ENCODE data around the gene TBX4. TPM values are rescaled to one million over a fixed set of nuclear protein-coding genes. Genes with fewer than 3 reads are reported as not detected.
"Not testable (repeated sequence)": the region's sequence is repeated elsewhere in the genome, so short reads cannot be mapped to it uniquely, and the experiment has no call there.

The TBX4 gene
- total RNA-seq, 1 donor from 2014 or later: 0.35 TPM

DNA sequence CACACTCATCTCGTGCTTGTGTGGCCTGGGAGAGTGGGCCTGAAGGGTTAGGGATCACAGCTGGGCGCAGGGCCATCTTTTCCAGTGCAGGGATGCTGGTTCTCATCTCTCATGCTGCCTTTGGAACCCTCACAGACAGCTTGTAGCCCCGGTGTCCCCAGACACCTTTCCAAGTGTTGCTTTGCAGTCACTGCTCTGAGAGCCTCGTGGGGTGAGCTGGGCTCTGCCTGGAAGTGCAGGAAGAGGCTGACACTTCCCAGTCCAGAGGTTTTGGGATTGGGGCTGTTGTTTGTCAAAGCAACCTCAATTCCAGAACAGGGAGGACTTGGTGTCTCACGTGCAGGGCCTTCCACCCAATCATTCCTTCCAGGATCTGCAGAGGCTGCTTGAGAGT lies 28.2 kb downstream of the TBX4 start:
- DNase-seq (ENCODE audit: low read depth): no peak

DNA sequence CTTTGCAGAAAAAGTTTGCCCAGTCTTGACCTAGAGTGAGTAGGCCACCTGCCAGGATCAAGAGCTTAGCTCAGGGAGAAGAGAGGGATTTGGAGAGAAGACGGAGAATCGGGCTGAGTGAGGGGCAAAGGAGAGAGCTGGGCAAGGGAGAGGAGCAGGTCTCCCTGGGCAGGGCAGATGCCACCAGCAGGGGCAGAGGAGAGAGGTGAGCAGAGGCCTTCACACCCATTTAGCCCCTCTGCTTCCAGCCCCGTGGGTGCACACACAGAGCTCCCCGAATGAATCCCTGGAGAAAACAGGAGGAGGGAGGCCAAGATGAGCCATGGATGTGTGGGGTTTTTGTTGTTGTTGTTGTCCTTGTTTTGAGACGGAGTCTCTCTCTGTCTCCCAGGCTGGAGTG lies 29.2 kb downstream of the TBX4 start:
- no peak for DNase-seq (ENCODE audit: low read depth)

DNA sequence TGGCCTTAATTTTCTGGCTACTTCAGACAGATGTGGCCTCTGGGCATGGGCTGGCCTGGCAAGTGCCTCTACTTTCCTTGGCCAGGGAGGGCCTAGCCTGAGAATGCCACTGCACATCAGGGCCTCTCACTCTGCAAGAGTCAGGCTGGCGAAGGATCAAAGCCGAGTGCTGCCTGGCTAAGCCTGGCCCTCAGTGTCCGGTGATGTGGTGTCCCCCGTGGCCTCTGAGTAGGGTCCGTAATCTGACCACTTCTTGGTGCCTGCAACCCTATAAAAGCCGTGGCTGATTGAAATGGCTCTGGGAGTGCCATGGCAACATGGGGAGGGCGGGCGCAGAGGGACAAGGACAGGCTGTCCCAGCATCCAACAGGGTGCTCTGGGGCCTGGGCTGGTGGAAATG lies 30.2 kb downstream of the TBX4 start:
- no peak for DNase-seq (ENCODE audit: low read depth)

DNA sequence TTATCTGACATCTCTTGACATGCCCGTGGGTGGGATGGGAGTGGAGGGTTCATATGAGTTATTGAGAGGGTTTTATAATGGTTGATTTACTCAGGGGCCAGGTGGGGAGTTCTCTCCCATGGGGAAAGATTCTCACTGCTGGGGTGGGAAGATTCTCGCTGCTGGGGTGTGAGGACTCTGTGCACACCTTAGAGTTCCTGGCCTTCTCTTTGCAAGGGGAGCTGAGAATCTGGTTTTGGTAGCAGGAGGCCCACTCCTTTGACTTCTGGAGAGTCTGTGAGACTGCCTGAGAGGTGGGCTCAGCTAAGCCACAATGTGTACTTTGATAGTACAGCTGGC lies 31.5 kb downstream of the TBX4 start:
- no peak for DNase-seq (ENCODE audit: low read depth)

DNA sequence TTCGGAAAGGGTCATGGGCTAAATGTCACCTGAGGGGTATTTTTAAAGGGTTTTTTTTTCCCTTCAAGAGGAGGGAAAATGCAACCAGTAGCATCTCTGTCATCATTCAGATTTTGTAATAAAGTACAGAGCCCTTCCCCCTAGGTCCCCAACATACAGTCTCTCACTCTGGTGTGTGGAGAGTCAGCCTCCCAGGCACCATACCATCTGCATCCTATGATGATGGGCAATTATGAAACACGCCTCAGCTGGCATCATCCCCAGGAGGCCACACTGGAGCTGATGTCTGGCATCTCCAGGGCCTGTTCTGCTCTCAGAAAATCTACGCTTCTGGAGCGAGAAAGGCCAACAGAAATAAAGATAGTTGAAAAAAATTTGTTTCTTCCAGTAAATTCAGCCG lies 32.0 kb downstream of the TBX4 start:
- DNase-seq (ENCODE audit: low read depth): no peak

DNA sequence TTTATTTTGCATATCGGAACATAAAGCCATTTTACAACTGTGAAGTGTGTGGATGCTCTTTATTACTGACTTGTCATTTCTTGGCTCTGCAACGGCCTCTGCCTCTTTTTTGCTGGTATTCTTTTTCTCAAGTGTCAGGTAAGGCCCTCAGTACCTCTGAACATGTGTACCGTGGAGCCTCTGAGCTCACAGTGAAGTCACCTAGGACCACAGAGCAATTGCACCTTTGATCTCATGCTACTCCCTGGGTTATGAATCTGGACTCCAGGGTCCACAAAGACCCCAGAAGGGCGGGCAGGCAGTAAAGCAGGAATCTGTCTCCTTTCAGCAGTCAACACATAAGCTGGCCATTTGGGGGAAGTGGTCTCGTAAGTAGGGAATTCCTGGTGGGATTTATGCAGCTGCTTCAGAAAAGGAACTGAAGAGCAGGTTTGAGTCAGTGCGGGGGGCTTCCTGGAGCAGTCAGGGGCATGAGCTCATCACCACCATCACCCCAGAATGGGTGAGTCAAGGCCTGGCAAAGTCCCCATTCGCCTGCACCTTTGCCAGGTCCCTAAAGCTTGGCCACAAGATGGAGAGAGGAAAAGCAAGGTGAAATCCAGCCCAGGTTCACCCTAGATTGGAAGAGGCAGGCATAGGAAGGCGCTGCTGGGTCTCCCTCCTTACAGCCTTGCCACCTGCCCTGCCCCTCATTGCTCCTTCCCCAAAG lies 33.0 kb downstream of the TBX4 start:
- DNase-seq (ENCODE audit: low read depth): no peak

DNA sequence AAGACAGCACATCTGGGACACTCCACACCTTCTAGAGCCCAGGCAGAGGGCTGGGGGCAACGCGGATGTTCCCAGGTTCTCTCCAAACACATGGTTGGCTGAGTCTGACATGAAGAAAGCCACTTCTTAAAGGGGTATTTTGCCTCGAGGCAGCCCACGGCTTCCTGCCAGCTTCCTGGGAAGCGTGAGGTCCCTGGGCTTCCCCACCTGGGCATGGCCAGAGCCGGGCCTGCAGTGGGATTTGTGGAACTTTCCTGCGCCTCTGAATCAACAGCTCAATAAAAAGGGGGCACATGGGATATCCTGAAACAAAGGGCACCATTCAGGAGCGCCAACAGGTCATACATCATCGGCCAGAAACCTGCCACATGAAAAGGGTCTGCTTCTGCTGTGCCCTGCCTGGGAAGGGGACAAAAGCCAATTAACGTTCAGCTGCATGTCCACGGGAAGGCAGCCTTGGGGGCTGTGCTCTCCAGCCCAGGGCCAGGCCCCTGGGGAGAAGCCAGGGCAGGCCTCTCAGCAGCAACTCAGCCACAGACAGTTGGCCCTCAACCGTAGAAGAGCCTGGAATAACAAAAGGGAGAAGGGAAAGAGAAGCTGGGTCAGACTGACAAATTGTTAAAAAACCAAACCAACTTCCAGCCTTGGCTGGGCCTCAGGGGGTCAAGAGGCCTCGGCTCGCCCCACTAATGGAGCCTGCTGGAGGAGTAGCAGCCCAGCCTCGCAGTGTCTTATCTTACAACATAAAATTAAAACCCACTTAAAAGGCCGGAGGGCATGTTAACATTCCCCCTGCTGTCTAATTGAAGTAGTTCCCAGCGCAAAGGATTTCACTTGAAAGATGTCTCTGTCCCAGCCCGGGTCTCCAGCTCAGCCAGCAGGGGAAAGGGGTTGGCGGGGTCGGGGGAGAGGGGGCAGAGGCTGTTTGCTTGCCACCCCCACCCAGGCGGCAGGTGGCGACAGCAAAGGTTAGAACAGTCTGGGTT lies 34.2 kb downstream of the TBX4 start:
- peak; percentile 37 for DNase-seq (ENCODE audit: low read depth)

DNA sequence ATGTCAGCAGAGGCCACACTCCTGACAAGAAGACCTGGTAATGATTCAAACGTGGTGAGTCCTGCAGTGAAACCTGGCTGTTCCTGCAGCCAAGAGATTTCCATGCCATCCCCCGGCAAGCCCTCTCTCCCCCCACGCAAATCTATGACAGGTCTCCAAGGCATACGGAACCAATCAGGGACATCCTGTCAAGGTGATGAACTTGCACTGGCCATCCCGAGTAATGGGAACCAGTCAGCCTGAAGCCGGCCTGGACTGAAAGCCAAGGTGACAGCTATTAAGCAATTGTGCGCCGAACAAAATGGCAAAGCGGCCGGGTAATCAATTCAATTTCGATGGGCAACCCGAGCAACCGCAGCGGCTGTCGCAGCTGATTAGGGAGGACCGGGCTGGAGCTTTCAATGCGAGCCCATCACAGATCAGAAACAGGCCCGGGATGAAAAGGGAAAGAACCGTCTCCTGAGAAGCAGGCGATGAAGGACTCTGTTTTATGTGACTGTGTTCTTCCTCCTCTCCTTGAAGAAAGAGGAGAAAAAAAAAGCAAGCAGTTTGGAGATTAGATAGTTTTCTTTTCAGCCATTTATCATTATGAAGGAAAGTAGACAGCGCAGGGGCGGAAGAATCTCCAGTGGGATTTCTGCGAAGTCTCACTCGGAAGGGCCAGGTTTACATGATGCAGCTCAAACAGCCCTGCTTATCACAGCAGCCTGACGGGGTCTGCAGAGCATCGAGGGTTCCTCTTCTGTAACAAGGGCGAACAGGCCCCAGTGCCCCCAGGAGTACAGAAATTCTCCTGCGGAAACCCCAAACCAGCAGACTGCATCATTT lies 35.2 kb downstream of the TBX4 start:
- DNase-seq (ENCODE audit: low read depth): no peak

DNA sequence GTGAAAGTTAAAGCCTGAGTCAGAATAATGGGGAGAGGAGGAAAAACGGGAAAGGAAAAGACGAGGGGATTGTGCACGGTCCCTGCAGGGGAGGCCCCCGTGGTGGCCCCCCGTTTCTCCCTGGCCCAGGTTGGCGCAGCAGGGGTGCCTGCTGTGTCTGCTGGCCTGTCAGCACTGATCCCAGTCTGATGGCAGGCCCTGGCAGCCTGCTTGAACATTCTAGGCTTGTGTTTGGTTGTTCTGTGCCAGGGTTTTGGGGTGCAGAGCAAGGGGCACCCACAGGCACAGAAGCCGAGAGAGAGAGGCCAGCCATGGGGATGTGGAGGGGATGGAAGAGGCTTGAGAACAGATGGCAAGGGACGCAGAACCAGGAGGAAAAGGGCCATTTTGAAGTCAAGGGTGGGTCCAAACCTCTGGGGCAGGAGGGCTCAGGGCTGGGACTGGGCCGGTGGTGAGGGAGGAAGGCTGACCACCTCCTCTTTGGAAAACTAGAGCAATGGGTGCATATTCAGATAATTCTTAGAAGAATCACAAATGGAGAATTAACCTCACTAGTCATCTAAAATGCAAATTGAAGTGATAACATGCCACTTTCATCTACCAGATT lies 35.9 kb downstream of the TBX4 start:
- DNase-seq (ENCODE audit: low read depth): no peak

DNA sequence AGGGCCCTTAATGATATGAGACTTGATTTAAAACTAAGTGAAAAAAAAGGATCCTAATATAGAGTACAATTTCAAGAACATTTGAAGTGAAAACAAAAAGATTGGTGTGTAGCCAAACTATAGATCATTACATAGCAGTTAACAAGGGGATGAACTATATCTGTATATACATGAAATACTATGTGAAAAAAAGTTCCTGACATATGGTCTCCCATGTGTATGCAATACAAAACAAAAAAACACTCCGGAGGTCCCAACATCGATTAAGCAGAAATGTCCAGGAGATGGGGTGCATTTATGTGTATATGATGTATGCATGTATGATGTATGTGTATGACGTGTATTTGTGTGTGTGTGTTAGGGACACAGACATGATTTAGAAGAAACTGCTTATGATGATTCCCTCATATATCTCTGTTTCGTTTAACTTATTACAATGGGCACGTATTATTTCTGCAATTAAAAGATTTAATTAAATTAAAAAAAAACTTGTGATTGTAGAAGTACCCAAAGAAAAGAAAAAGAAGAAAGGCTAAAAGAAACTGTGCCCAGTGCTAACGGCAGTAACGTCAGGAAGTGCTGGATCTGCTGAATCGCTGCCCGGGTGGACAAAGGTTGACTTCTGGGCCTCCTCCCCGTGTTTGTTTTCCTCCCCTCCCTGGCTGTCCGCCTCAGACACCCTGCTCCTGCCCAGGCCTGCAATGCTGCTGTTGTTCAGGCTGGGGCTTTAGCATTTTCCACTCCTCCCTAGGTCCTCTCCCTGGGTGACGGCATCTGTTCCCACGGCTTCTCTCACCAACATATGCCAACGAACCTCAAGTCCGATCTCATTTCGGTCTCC lies 36.9 kb downstream of the TBX4 start:
- no peak for DNase-seq (ENCODE audit: low read depth)

DNA sequence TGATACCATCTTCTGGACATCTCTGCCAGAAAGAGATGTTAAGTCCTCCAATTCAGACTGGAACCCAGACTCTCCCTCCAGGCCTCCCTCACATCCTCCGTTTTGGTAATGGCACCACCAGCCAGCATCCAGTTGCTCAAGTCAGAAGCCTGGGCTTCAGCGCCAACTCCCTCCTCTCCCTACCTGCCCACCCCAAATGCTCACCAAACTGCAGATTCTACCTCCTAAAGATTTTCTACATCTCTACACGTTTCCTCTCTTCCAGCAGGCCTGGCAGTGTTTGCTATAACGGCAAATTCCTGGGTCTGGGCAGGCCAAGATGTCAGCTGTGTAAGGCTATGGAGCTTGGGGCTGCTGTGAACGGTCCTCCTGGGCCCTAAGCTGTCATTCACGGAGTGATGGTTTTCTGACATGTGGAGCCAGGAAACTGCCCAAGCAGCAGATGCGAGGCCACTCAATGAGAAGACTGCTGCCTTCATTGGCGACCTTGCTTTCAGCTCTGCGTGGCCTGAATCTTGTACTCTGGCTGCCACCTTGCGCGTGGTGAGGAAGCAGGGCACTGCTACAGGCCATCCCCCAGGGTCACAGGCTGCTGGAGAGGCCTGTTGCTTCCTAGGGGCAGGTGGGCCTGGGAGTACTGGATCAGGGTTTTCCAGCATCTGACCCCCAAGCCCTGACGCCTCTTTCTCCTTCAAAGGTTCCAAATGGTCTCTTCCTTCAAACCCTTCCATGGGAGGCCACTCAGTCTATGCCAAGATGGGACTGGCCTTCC lies 37.7 kb downstream of the TBX4 start:
- DNase-seq (ENCODE audit: low read depth): no peak

DNA sequence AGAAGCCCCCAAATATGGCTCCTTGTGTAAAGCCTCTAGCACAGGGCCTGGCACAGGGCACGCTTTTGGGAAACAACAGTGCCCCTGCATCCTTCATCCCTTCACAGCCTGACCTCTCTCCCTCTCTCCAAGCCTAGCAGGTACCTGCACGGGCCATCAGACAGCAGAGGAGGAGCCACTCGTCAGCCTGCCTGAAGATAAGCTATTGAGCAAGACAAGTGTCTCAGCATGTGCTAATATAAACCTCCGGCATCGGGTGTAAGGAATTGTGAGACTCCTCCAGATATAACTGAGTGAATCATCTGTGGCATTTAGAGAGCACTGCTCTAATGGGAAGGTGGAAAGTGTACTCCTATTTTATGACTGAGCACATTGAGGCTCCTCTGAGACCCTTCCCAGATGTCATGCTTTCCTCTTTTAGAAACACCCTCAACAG lies 38.3 kb downstream of the TBX4 start:
- DNase-seq (ENCODE audit: low read depth): peak; percentile 75

DNA sequence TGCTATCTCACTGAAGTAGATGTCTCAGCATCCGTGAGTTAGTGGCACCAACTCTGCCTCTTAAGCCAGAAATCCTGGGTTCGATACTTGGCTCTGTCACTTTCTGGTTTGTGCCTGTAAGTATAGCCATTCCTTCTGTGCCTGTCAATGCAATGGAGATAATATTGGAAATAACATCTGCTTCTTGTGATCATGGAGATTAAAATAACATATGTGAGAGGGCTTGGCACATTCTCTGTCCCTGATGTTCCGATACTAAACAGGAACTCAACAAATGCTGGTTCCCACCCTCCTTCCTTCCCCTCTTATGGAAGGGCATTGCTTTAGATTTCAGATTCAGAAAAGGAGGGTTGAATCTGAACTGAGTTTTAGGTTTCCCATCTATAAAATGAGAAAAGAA lies 39.8 kb downstream of the TBX4 start:
- DNase-seq (ENCODE audit: low read depth): peak; percentile 59

DNA sequence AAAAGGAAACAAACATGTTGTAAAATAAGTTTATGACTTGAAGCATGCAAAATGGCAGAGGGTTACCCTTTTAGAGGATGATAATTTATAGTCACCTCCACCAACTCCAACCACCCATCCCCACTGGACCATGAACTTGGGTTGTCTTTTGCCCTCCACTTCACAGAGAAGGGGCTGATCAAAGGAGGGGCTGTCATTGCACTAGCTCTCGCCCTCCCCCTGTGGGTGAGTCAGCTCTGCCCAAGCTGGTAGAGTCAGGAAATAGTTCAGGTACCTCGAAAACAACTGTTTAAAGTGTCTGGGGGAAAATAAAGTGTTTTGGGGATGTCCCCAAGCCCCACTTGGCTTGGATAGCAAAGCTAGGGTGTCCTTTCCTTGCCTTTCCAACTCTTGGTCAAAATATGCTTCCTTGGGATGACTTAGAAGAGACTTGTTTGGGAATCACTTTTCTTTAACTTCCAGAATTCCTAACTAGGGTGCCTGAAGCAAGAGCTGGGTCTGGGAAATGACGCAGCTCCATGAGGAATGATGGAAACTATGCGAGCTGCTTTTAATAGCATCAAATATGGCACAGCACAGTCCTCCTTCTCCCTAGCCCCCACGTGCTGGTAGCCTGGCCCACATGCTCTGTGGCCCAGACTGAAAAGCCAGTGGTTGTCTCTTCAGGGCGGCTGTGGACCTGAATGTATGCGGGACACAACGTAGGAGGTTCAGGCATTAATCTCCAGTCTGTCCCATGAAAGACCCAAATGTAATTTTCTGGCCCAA lies 40.7 kb downstream of the TBX4 start:
- DNase-seq (ENCODE audit: low read depth): peak; percentile 61

DNA sequence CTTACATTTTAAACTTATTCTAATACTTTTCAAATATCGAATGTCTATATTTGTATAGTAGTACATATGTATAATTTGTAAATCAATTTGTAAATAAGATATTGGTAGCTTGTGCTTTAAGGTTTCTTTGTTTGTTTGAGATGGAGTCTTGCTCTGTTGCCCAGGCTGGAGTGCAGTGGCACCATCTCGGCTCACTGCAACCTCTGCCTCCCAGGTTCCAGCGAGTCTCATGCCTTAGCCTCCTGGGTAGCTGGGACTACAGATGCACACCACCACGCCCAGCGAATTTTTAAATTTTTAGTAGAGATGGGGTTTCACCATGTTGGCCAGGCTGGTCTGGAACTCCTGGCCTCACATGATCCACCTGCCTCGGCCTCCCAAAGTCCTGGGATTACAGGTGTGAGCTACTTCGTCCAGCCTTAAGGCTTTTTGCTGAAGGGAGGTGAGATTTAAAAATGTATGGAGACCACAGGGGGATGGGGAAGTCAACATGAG lies 41.7 kb downstream of the TBX4 start:
- DNase-seq (ENCODE audit: low read depth): not testable (repeated sequence)

DNA sequence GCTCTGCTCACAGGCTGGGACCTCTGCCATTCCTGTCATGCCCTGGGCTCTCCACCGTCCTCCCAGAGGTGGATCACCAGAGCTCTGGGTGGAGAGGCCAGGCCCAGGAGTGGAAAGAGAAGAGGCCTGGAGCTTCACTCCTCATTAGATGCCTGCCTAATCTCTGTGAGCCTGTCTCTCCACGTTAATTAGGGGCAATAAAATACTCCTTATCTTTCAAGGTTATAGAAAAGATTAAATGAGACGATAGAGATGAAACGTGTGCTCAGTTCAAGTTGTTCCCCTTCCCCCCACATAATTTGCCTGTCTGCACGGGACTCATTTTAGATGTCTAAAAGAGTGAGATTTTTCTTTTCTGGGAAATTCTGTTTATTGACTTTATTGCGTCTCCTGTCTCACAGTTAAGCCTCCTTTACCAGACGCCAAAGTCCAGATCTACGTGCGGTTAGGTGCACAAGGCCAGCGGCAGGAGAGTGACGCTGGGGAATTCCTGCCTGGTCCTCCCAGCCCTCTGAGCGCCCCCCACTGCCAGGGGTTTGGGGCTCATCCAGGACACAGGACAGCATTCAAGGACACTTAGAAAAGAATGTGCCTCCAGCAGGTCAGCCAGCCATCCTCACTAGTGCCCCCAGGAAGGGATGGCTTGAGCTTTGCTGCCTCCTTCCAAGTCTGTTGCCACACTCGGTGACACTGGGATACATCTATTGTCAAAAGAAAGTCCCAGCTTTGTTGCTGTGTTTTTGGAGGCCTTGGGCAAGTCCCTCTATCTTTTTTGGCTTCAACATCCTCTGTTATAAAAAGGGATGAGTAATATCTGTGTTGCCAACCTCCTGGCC lies 42.3 kb downstream of the TBX4 start:
- DNase-seq (ENCODE audit: low read depth): no peak

DNA sequence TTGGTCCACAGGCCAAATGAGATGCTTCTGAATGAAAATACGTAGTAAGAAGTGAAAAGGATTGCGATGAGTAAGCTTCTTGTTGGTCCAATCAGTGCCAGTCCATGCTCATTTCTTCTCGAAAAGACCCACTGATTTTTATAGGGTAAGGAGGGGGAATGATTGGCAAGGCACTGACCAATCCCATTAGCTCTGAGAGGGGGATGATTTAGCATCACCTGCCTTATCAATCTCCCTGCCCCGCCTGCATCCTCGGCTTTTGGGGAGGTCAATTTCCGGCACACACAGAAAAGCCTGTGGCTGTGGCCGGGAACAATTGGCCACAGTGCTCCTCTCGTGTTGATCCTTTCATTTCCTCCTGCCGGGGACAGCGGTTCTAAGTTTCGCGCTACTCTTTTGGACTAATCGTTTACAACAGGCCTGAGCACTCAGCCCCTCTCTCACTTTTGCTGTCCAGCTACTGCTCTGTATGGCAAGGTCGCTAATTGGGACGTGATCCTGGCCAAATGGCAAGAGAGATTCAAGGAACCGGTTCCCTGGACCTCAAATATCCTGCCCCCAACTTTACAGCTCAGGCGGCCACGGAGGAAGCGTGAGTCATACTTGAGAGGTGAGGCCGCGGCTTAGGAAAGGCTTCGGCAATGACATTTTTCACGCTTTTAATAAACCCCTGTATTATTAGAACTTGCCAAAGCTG lies 43.1 kb downstream of the TBX4 start:
- peak; percentile 89 for DNase-seq (ENCODE audit: low read depth)
